ENCODE results near the gene INA. TPM values are rescaled to one million over a fixed set of nuclear protein-coding genes. Genes with fewer than 3 reads are reported as not detected.

The INA gene
- 0.30 and 0.35 TPM in 2 replicates for total RNA-seq (ENCODE audit: low replicate concordance)

DNA sequence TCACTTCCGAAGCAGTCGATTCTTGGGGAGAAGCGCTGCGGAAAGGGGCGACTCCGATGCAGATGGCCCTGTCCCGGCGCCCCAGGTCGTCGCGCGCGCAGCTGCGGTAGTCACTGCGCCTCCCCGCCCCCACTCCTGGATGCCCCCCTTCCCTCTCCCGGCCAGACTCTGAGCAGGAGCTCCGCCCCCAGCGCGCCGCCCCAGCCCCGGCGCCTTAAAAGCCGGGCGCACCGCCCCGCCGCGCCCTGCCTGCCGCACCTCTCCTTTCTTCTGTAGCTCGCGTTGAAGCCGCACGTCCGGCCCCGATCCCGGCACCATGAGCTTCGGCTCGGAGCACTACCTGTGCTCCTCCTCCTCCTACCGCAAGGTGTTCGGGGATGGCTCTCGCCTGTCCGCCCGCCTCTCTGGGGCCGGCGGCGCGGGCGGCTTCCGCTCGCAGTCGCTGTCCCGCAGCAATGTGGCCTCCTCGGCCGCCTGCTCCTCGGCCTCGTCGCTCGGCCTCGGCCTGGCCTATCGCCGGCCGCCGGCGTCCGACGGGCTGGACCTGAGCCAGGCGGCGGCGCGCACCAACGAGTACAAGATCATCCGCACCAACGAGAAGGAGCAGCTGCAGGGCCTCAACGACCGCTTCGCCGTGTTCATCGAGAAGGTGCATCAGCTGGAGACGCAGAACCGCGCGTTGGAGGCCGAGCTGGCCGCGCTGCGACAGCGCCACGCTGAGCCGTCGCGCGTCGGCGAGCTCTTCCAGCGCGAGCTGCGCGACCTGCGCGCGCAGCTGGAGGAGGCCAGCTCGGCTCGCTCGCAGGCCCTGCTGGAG is at the start of gene INA:
TSS of gene INA (plus strand) at position 243 of the 817 bp plus-strand sequence. CDS start at position 317, 74 bp downstream.

GRCh38 chr10:103245587-103245986 is 31.4 kb upstream of the INA start, which contains the start of gene RPEL1:
TSS of gene RPEL1 (plus strand) at chr10:103245887. CDS start at chr10:103245997, 110 bp downstream.

Other genes with a start within 250 kb of the INA start
- 36.9 and 78.2 TPM in 2 replicates for gene NT5C2, start 83.9 kb upstream of the INA start, total RNA-seq (ENCODE audit: low replicate concordance)
- 0.08 and 0.12 TPM in 2 replicates for gene RPEL1, start 31.3 kb upstream of the INA start, total RNA-seq (ENCODE audit: low replicate concordance)
- gene PCGF6, start 74.0 kb downstream of the INA start, total RNA-seq (ENCODE audit: low replicate concordance) = 8.0 and 9.8 TPM in 2 replicates
- gene TAF5, start 90.8 kb downstream of the INA start, total RNA-seq (ENCODE audit: low replicate concordance) = 2.8 and 2.9 TPM in 2 replicates
- 100 and 182 TPM in 2 replicates for gene ATP5MK, start 119.3 kb downstream of the INA start, total RNA-seq (ENCODE audit: low replicate concordance)
- 30.2 and 34.2 TPM in 2 replicates for gene PDCD11, start 119.5 kb downstream of the INA start, total RNA-seq (ENCODE audit: low replicate concordance)
- 19.0 and 27.1 TPM in 2 replicates for gene CALHM2, start 175.2 kb downstream of the INA start, total RNA-seq (ENCODE audit: low replicate concordance)
- gene CALHM1, start 181.8 kb downstream of the INA start, total RNA-seq (ENCODE audit: low replicate concordance) = not detected in 2 replicates
- gene CALHM3, start 202.1 kb downstream of the INA start, total RNA-seq (ENCODE audit: low replicate concordance) = not detected in 2 replicates
- under 0.01 TPM in 2 replicates for gene NEURL1, start 216.6 kb downstream of the INA start, total RNA-seq (ENCODE audit: low replicate concordance)